NCI-H774 (cell line): ENCODE data around the gene TCEA2.

Experiments
- DNase-seq: peaks from one replicate; lab custom pipeline; 2025; lab: John Stamatoyannopoulos, UW

Gene TCEA2

DNA sequence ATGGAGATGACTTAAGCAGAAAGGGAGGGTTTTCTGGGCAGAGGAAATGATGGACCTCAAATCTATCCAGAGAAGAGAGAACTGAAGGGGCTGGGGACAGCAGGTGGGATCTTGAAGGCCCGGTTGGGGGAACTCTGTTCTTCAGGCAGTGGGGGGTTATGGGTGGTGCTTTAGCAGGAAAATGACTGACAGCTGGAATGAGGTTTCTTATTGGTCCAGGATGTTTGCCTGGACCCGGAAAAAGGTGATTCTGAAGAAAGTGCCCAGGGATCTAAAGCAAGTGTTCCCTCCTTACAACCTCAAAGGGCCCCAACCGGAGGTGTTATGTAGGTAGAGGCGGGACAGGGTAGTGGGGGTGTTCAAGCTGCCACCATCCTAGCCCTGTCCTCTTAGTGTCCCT is 32.5 kb downstream of the TCEA2 start:
- no peak for DNase-seq

DNA sequence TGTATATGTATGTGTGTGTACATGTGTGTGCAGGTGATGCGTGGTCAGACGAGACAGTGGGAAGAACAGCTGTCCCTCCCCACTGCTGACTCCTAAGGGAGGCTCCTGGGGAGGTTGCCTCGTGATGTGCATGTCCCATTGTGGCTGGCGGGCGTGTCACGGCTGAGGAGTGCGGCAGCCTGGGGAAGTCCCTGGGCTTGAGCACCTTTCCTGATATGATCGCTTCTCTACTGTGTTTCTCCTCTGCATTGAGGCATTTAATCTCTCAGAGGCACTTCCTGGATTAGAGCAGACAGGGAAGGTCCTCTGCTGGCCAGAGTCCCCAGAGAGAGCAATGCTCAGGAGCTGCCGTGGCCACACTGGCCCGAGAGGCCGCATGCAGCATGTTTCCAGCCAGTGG is 32.9 kb downstream of the TCEA2 start:
- no peak for DNase-seq

DNA sequence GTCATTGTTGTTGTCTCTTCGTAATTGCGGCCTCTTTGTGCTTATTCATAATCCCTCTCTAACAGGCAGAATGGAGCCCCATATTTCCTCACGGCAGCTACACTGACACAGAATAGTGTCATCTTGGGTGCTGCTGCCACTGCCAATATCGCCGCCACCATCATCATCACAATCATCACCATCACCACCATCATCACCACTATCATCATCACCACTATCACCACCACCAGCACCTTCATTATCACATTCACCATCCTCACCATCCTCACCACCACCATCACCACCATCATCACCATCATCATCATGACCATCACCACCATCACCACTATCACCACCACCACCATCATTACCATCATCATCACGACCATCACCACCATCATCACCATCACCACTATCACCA is 33.5 kb downstream of the TCEA2 start:
- DNase-seq = no peak

DNA sequence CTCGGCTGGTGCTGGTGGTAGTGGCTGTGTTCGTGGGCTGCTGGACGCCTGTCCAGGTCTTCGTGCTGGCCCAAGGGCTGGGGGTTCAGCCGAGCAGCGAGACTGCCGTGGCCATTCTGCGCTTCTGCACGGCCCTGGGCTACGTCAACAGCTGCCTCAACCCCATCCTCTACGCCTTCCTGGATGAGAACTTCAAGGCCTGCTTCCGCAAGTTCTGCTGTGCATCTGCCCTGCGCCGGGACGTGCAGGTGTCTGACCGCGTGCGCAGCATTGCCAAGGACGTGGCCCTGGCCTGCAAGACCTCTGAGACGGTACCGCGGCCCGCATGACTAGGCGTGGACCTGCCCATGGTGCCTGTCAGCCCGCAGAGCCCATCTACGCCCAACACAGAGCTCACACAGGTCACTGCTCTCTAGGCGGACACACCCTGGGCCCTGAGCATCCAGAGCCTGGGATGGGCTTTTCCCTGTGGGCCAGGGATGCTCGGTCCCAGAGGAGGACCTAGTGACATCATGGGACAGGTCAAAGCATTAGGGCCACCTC is 35.5 kb downstream of the TCEA2 start:
- no peak for DNase-seq

DNA sequence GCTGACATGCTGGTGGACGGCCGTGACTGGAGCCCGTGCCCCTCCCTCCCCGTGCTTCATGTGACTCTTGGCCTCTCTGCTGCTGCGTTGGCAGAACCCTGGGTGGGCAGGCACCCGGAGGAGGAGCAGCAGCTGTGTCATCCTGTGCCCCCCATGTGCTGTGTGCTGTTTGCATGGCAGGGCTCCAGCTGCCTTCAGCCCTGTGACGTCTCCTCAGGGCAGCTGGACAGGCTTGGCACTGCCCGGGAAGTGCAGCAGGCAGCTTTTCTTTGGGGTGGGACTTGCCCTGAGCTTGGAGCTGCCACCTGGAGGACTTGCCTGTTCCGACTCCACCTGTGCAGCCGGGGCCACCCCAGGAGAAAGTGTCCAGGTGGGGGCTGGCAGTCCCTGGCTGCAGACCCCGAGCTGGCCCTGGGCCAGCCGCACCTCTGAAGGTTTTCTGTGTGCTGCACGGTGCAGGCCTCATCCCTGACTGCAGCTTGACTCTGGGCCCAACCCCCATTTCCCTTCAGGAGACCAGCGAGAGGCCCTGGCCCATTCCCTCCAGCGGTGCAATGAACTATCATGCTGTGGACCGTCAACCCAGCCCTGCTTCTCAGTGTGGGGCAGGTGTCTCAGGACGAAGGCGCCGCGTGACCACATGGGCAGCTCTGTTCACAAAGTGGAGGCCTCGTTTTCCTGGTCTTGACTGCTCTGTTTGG is 36.2 kb downstream of the TCEA2 start:
- no peak for DNase-seq

DNA sequence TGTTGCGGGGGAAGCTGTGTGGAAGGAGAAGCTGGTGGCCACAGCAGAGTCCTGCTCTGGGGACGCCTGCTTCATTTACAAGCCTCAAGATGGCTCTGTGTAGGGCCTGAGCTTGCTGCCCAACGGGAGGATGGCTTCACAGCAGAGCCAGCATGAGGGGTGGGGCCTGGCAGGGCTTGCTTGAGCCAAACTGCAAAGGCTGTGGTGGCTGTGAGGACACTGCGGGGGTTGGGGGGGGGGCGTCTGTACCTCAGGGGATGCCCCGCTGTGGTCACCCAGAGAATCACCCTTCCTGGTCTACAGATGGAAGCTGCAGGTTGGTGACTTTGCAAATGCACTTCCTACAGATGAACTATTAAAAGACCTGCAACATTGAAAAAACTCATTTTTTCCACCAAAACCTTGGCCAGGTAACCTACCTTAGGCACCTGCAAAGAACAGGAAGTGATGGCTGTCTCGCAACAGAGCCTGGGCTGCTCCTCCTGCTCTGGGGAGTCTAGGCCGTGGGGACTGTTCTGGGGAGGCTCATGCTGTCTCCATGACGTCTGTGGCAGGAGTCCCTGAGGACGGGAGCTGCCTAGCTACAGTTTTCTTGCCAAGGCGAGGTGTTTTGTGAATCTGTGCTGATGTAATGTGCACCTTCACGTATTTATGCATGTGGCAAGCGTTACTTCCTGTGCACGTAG is 37.0 kb downstream of the TCEA2 start:
- DNase-seq = no peak

DNA sequence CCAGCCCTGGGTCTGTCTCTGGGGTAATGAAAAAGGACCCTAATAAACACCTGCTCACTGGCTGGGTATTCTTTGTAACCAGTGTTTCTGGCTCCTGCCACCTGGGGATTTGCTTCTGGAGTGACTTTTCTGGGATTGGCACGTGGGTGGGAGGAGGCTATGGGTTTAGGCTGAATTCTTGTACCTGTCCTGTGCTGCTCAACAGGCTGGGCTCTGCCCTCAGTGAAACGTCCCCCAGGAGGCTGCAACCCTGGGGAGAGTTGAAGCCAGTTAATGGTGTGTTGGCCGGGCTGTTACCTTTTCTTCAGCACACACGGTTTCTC is 37.5 kb downstream of the TCEA2 start:
- DNase-seq = no peak

DNA sequence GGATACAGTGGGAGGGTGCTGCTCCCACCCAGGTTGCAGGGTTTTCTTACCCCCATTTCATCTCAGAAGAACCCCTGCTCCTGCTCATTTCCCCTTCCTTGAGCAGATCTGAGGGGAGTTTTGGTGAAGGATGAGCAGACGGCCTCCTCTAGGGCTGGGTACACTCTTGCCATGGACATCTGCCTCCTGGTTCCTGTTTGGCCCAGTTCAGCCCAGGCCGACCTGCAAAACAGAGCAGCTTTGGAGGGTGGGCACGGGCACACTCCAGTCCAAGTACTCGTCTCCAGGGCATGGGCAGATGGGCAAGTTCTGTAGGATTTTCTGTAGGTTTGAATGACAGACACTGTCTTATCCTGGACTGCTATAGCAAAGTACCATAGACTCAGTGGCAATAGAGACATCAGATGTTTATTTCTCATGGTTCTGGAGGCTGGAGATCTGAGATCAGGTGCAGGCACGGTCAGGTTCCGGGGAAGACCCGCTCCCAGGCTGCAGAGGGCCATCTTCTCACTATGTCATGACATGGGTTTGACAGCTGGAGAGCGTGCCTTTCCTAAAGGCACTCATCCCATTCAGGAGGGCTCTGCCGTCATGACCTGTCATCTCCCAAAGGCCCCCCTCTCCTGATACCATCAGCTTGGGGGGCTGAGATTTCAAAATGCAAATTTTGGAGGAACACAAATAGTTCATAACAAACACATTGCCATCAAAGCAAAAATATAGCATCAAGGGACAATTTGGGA is 38.1 kb downstream of the TCEA2 start:
- DNase-seq = no peak

DNA sequence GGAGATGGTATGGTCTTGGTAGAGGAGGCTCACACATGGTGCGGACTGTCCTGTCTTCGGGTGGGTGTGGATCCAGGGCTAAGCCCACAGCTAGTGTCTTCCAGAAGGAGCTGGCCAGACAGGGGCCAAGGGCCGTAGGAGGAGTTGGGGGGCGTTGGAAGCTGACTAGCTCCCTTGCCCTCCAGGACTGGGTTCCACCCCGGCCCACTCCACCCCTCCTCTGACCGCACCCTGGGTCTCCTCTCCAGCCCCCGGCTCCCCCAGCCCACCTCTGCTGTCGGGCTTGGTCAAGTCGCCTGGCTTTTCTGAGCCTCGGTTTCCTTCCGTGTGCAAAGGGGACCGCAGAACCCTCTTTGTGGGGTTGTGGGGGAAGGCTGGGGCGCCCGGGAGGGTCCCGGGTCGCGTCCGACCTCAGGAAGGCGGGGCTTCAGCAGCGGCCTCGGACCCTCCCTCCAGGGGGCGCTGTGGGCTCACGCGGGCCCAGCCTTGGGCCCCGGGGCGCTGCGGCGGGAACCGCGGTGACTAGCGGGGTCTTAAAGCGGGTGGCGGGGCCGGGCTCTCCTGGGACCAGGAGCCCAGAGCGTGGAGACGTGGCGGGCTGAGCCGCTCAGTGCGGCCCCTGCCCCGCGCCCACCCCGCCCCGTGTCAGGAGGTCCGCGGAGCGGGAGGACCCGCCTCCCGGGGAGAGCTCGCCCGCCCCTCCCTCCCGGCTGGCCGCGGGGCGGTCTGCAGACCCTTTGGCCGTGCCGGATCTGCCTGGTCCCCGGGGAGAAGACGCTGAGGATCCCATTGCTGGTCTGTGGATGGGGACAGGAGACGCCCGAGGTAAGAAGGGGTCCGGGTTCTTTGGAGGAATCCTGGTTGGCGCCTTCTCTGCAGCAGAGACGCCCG is 39.0 kb downstream of the TCEA2 start:
- peak; percentile 21 for DNase-seq

DNA sequence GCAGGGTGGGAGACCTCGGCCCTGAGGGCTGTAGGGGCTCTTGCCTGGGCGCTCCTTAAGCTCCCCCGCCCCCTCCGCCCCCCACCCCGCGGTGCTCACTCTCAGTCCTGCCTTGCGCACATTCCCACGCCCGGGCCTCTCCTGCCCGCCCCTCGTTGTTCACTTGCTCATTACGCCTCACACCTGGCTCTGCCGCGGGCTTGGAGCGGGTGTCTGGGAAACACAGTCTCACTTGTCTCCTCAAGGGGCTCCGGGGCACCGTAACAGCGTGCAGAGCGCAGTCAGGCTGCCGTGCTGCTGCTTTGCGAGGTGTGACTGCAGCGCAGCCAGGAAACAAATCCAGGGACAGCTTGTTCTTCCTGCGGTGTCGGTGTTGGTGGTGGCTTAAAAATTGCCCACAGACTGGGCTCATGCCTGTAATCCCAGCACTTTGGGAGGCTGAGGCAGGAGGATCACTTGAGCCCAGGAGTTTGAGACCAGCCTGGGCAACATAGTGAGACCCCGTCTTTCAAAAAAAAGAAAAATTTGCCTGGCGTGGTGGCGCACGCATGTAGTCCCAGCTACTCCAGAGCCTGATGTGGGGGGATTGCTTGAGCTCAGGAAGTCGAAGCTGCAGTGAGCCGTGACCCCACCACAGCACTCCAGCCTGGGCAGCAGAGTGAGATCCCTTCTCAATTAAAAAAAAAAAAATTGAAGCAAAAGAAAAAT is 39.8 kb downstream of the TCEA2 start:
- peak; percentile 51 for DNase-seq

DNA sequence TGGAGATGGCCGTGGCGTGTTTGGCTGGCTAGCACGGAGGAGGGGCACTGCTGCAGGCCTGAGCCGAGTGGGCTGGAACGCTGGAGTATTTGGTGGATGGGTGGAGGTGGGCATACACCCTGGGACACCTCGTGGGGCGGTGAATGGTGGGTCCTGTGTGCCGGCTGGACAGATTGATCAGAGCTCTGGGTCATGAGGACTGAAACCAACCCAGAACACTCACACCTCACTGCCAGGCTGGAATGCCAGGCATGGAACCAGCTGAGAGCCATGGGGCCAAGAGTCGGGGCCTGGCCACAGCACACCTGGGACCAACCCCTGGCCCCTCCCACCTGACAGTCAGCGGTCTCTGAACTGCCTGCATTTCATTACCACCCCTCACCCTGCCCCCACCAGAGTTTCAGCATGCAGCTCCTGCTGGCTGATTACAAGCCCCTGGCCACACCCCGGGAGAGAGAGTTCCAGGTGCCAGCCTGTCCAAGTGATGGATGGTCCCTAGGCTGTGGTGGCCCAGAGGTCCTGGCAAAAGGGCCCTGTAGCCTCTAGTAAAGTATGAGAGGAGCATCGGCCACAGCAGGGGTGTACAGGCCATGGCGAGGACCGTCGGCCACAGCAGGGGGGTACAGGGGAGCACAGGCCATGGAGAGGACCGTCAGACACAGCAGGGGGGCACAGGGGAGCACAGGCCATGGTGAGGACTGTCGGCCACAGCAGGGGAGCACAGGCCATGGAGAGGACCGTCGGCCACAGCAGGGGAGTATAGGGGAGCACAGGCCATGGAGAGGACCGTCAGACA is 41.1 kb downstream of the TCEA2 start:
- DNase-seq = no peak

DNA sequence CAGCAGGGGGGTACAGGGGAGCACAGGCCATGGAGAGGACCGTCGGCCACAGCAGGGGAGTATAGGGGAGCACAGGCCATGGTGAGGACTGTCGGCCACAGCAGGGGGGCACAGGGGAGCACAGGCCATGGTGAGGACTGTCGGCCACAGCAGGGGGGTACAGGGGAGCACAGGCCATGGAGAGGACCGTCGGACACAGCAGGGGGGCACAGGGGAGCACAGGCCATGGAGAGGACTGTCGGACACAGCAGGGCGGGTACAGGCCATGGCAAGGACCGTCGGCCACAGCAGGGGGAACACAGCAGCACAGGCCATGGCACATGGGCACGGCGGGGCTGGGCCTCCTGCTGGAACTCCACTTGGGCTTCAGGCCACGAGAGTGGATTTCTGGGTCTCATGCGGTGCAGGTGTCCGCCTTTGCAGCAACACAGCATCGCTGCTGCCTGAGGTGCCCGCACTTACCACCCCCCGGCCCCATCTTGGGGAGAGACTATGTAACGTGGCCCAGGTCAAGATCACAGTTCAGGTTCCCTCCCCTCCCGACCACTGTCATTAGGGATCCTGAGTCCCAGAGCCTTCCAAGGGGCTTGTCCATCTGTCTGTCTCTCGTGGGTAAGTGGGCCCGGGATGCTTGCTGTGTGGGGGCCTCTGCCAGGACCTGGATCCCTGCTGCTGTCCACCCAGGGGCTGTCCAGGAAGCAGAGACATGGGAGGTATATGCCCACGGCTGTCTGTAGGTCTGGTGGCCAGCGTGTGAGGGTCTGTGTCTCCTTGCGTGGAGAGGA is 41.9 kb downstream of the TCEA2 start:
- no peak for DNase-seq

DNA sequence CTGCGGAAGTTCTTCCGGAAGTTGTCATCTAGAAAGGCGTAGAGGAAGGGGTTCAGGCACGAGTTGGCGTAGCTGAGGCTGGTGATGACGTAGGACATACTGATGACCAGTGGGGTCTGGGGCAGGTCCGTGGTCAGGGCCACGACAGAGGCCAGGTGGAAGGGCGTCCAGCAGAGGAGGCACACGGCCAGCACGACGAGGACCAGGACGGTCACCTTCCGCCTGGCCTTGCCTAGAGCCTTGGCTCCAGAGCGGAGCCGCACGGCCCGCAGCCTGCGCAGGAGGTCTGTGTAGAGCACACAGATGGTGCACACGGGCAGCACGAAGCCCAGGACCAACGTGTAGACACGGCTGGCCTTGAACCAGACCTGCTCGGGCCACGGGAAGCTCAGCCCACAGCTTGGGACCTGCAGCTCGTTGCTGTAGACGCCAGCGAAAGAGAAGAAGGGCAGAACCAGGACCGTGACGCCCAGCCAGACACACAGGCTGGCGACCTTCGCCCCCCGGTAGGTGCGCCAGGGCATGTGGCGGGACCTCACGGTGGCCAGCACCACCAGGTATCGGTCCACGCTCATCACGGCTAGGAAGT is 42.9 kb downstream of the TCEA2 start:
- no peak for DNase-seq

DNA sequence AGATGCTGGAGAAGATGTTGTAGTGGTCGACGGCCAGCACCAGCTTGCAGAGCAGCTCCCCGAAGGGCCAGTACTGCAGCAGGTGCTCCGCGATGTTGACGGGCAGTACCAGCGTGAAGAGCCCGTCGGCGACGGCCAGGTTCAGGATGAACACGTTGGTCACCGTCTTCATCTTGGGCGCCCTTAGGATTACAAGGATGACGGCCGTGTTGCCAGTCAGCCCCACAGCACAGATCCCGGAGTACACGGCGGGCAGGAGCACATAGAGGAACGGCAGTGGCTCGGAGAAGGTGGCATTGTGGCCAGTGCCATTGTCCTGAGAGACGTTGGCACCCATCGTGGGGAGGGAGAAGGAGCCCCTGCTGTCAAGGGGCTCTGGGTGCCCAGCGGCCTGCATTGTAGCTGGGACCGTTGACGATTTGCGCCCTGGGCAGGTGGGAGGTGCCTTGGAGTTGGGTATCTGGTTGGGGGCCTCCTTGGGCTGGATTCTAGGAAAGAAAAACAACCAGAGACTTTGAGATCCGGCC is 43.5 kb downstream of the TCEA2 start:
- DNase-seq = no peak

DNA sequence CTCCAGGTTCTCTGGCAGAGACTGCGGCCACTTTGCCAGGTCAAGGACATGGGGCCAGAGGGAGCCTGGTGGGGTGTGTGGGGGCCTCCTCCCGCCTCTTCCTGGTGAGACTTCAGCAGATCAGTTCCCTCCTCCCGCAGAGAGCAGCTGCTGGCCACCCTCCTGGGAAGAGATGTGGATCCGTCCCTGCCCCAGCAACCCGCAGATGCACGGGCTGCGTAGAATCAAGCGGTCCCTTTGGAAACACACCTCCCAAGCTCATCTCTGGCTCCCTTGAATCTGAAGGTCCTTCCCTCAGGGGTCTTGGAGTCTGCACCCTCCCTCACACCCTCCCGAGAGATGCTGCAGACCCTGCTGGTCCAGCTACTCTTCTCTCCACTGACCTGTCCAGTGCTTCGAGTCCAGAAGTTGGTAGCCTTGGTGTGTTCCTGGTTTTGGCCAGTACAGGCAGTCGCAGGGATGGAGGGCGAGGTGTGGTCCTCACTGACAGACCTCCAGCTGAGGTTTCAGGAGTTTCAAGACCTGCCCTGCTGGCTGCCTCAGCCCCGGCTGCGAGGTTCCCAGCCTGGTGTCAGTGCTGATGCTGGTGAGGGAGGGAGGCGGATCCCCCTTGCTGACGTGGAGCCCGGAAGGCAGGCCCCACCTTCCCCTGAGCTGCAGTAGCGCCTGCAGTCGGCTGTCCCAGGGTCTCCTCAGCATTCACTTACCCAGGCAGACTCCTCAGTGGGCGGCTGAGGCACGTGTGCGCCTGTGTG is 44.2 kb downstream of the TCEA2 start, which contains the start of gene NPBWR2:
TSS of gene NPBWR2 (minus strand) at position 585 of the 755 bp plus-strand sequence. CDS start 734 bp downstream, outside the sequence.
- DNase-seq = no peak

DNA sequence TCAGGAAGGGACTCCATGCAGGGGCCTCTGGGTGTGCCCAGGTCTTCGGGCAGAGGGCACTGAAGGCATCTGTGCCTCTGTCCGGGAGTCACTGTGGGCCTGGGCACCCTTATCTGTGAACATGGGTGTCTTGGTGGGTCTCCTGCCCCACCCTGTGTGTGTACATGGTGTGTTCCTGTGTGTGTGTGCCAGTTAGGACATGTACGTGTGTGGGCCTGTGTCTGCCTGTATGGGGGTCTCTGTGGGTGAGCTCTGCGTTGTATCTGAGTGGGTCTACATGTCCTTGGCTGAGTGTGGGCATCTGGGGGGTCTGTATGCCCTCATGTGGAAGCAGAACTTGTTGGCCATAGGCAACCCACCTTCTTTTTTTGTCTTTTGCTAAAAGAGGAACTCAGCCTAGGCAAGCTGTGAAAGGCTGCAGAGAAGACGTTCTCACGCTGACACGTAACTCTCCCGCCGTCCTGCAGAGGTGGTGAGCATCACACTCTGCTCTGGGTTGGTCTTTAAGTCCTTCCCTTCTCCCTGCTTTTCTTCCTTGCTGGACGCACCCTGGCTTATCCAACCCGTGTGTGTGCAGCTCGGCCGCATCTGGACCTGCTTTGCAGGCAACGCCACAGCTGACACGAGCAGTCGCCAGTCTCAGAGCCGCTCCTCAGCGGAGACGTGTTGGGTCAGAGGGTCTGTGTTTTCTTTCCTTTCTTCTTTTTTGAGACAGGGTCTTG is 44.9 kb downstream of the TCEA2 start:
- no peak for DNase-seq
